Measurements from ENCODE around the gene DPEP3.
A peak's percentile ranks its signal among the peaks of the same experiment; 100 is the strongest.
"Not testable (repeated sequence)": the region's sequence is repeated elsewhere in the genome, so short reads cannot be mapped to it uniquely, and the experiment has no call there.

Gene DPEP3

DNA sequence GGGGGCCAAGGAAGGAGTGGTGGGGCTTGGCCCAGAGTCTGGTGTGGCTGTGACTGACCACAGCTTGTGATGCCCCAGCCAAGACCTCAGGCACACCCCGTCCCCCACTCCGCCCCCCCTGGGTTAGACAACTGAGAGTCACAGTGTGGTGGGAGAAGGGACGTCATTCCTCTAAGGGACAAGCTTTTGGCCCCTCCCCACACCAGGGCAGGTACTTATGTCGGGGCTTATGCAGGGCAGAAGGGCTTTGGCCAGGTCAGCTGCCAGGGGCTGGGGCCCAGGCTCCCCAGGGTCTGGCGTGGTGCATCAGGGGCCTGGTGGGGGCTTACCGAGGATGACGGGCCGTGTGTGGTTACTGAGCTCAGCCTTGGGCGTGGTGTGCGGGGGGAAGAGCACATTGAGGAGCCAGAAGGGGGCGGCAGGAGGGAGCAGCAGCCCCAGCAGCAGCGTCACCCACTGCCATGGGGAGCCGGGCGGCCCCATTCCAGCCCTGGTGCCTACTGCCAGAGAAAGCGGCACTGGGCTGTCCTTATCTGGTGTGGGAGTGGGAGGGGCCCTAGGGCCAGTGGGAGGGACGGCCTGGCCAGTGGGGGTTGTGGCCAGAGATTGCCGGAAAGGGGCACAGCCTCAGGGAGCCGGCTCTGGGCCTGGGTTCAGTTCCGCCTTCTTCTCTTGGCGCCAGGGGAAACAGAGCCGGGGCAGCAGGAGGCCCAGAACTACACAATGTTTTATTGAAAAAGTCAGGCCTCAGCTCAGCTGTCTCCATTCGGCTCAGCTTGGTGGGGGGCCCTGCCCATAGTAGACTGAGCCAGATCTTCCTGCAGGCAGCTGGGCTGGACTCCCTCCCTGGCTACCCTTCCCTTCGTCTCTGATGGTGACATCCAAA is 36.4 kb downstream of the DPEP3 start, which contains the start of gene LCAT:
LCAT (minus strand) TSS at position 502 of the 886 bp plus-strand sequence; CDS start at position 483, 19 bp downstream.
- DNase-seq, result no peak

DNA sequence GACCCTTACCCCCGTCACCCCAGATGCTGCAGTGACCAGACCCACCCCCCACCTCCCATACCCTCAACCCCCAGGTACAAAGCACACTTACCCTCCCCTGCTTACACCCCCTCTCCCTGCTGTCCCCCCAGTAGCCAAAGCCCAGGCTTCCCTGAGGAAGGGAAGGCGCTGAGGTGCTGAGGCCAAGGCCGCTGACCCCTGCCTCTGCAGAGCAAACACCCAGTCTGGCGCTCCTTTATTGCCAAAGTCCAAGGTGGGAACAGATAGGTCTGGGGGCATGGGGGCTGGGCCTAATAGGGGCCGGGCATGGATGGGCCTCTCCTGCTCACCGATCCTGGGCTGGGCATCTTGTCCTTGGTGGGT is 37.1 kb downstream of the DPEP3 start:
- no peak for DNase-seq

DNA sequence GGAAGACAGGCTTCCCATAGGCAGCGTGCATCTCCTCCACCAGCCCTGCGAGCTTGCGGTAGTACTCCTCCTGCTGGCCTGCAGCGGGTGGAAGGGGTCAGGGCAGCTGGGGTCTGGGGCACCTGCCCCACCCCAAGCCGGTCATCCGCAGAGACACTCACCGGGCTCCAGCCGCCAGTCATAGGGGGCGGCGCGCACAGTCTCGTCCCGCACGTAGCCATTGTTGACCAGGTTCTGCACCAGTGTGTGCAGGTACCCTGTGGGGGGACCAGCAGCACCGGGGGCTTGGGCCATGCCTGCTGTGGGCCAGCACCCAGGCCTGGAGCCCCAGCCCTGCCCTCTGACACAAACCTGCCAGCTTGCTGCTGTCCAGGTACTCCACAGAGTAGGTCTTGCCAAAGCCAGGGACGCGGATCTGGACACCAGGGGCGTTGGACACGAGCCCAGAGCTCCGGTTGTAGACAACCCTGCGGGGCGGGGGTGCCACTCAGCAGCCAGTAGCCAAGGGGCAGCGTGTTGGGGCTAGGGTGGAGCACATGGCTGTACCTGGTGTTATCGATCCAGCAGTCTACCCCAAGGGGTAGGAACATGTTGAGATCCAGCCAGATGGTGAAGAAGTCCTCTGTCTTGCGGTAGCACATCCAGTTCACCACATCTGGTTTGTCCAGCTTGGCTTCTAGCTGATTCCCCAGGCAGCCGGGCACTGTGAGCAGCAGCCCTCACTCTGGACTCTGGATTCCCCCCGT is 37.6 kb downstream of the DPEP3 start:
- no peak for DNase-seq

DNA sequence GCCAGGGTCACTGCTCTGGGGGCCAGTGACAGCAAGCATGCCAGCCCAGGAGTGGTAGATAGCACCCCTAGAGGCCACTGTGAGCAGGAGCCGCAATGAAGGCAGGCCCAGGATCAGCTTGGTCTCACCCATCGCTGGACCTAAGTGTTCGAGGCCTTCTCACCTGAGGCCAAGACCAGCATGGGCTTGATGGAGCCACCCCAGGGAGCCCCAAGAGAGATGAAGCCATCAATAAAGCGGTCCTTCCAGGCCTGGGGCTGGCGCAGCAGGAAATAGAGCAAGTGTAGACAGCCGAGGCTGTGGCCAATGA is 38.1 kb downstream of the DPEP3 start:
- peak; percentile 69 for DNase-seq

DNA sequence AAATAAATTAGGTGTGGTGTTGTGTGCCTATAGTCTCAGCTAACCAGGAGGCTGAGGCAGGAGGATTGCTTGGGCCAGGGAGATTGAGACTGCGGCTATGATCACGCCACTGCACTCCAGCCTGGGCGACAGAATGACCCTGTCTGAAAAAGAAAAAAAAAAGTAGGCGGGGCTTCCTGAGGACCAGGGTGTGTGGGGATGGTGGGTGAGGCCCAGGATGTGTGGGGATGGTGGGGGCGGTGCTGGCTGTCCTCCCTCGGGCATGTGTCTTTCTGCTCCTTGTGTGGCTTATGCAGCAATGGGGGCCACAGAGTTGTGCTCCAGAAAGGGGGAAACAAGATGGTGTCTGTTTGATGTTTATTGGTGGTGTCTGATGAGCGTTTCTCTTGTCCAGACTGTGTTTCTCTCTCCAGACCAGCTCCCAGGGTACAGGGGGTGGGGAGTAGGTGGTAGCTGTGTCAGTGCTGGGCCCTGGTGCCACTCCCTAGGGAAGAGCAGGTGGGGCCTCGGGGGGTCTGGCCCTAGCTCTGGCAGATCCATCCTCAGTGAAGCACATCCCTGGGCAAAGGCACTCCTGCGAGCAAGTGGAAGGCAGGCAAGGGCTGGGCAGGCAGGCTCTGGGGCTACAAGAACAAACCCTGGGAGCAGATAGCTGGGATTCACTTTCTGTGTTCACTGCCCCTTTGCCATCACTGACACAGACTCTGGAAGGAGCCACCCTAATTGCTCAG is 38.7 kb downstream of the DPEP3 start:
- DNase-seq, result peak; percentile 5

DNA sequence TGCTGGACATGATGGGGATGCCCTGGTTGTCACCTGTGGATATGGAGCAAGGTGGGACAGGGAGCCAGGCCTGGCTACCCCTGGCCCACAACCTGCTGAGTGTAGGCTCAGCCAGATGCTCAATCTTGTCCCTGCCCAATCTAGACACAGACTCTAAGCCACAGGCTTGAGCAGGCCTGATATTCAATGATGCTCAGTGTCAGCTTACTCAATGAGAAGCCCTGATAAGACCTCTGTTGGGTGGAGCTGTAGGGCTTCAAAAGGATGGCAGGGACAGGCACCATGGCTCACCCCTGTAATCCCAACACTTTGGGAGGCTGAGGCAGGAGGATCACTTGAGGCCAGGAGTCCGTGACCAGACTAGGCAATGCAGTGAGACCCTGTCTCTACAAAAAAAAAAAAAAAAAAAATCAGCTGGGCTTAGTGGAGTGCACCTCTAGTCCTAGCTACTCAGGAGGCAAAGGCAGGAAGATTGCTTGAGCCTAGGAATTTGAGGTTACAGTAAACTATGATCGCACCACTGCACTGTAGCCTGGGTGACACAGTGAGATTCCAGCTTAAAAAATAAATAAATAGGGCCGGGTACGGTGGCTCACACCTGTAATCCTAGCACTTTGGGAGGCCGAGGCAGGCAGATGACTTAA is 39.7 kb downstream of the DPEP3 start:
- DNase-seq, result no peak

DNA sequence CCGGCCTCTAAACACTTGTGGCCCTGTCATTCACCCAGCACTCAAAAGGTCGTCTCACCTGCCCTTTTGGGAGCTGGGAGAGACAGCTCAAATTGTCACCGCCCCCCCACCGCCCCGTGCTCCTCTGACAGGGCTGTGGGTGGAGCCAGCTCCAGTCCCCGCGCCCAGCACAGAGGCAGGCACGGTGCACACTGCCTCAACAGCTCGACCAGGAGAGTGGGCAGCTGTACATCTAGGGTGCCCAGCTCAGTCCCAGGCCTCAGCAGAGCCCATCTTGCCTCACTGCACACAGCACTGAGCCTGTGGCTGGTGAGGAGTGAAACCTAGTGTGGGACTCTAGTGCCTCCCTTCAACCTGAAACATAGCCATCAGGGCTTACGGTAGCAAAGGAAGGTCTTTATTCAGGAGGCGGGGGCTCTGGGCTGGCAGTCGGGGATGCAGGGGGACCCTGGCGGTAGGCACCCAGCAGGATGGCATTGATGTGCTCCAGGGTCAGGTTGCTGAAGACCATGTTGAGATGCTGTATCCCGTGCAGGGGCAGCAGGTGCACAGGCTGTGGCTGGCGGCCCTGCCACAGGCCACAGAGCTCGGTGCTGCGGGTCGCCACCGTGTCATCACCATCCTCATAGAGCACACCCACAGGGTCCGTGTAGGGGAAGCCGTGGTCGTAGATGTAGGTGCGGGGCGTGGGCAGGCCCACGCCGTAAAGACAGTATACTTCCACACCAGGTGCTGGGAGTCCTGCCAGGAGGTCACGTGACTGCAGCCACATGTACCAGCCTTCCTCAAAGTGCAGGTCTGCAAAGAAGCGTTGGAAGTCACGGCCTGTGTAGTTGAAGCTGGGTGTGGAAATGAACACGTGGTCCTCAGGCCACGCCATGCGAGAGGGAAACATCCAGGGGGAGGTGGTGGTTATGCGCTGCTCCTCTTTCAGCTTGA is 40.5 kb downstream of the DPEP3 start:
- DNase-seq, result no peak

DNA sequence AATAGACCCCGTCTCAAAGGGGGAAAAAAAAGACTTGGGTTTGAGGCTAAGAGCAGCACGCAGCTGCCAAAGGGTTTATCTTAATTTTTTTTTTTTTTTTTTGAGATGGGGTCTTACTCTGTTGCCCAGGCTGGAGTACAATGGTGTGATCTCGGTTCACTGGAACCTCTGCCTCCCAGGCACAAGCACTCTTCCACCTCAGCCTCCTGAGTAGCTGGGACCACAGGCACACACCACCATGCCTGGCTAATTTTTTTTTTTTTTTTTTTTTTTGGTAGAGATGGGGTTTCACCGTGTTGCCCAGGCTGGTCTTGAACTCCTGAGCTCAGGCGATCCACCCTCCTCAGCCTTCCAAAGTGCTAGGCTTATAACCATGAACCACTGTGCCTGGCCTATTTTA is 42.6 kb downstream of the DPEP3 start:
- not testable (repeated sequence) for DNase-seq

DNA sequence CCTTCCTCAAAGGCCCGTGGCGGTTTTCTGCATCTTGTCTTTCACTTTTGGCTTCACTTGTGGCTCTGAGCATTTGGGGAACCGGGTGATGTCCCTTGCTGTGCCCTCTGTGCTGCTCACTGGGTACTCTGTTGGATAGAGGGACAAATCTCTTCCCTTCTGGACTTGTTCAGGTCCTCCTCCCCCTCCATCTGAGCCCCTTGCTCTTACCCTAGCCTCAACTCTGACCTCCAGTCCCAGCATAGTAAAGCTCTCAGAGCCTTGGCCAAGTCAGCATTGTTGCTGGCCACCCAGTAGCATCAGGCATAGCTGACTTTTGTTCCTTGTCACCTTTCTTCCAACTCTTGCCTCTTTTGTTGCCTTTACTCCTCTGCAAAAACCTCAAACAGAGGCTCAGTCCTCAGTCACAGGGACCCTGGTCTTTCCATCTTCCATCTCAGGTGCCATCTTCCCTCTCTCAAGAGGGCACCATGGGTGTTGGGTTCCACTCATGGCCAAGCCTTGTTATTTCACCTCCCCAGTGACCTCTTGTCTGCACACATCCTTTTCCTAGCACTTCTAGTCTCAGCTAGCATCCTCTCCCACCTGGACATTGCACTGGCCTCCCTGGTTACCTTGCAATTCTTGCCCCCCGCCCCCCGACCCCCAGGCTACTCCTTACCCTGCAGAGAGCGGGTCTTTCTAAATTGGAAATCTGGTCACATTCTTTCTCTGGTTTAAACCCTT is 43.3 kb downstream of the DPEP3 start:
- no peak for DNase-seq

DNA sequence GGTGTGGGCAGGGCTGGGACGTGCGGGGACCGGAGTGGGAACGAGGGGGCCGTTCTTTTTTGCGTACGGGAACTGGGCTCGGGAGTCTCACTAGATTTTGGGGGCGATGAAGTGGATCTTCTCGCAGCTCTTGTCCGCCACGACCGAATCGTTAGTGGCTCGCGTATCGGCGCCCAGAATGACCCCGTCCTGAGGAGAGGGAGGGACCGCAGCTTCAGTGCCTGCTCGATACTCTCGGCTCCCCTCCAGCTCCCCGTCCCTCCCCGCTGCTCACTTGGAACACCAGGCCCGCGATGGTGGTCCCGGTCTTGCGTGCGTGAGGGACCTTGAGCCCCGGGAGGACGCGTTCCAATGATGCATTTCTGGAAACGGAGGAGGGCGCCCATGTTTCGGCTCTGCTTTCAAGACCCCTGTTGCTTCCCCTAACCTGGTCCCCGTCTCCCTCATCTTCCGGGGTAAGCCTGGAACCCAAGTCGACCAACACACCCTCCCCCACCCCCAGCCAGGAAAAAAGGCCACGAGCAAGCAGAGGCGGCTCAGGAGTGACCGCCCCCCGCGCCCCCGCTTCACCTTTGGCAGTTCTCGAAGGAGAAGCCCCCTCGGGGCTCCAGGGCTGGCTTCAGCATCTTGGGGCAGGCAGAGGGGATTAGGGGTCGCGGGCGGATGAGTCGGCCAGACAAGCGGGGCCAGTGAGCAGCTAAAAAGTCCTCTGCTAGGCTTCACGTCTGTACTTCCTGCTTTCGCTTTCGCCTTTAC is 44.0 kb downstream of the DPEP3 start, which contains the start of gene PSMB10:
PSMB10 (minus strand) TSS at position 727 of the 756 bp plus-strand sequence; CDS start at position 626, 101 bp downstream.
- DNase-seq, result peak; percentile 51

DNA sequence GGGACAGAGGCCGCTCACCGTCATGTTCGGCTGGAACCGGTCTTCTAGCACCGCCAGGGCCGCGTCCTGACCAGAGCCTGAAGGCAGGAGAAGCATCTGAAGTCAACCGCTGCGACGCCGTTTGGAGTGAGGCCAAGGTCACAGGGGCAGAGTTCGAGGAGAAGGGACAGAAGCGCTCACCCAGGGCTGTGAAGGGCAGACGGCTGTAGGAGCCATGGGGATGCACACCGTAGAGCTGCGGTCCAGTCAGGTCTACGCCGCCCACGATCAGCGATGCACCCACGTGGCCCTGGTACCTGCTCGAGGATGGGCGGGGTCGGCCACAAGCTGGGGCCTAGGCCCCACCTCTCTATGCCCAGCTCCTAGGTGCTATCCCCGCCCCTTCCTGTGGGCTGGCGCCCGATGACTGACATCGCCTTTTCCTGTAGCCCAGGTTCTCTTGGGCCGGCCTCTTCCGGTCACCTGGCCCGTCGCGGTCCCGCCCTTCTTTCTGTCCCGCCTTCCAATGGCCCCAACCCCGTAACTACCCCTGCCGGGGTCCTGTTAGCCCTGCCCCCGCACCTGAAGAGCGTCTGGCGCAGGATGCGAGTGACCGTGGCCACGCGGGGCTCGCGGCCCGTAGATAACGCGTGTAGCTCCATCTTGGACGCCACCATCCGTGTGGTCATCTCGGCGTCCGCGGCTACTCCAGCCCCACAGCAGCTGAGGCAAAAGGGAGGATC is 44.7 kb downstream of the DPEP3 start:
- peak; percentile 99 for DNase-seq

DNA sequence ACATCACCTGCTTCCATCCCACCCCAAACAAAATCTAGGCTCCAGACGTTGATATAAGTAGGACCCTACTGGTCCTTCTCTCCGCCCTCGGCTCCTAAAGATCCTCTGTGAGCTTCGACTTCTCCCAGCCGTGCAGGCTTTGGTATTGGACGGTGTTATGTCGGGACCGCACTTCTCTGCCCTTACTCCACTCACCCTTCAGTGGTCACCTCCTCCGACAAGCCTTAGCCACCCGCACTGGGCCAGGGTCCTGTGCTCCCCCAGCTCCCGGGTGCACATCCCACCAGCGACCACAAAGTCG is 45.2 kb downstream of the DPEP3 start:
- DNase-seq, result peak; percentile 54

DNA sequence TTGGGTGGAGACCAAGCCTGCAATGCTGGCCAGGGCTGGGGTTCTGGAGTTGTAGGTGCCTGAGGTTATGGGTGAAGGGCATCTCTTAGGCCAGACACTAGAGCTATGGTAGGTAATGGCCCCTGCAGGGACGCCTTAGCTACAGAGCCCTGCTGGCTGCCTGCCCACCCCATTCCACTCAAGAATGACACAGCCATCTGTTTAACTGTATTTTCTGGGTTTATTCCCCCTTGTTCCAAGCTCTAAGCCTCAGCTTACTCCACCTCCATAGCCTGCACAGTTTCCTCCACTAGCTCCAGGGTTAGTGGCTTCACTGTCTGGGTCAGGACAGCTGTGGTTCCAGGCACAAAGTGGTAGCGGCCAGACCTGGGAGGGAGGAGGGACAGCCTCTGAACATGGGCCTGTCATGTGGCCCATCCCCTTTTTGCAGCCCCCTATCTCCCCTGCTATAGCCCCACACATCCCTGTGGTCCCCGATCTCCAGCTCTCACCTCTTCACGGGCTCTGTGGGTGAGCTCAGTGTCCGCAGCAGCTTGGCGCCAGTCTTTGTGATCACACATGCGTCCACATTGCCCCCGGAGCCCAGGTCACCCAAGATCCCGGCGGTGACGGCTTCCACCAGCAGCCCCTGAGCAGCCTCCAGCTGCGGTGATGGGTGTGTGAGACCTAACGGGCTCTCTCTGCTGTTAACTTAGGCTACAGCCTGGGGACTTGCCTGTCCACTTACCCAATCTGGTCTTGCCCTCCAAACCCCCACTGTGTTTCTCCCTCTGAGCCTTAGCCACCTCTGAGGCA is 45.8 kb downstream of the DPEP3 start:
- DNase-seq, result peak; percentile 45

DNA sequence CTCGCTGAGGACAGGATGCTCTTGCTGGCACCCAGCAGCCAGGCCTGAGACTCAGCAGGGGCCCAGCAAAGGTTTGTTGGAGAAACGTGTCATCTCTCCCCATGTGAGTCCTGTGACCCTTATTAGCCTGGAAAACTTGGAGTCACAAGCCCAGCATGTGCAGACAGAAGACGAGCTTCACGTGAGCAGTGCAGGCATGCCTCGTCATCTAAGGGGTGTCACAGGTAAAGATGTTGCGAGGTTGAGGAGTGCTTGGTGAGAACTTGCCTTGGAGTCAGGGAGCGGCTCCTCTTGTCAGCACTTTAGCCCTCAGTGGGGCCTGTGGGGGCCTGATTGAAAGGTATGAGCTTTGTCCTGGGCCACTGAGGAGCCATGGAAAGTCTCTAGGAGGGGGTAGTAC is 46.5 kb downstream of the DPEP3 start:
- no peak for DNase-seq

DNA sequence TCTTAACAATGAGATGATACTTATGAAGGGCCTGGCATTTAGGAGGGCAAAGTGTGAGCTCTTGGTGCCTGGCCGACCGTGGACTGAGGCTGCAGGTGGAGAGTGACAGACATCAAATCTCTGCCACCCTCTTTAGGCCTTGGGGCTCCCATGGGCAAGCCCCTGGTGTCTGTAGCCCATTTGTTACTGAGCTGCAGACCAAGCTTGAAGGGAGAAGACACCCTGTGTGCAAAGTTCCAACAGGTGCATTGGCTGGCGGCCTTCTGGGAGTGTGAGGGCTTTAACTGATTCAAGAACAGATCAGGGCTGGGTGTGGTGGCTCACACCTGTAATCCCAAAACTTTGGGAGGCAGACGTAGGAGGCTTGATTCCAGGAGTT is 47.8 kb downstream of the DPEP3 start:
- DNase-seq, result no peak

DNA sequence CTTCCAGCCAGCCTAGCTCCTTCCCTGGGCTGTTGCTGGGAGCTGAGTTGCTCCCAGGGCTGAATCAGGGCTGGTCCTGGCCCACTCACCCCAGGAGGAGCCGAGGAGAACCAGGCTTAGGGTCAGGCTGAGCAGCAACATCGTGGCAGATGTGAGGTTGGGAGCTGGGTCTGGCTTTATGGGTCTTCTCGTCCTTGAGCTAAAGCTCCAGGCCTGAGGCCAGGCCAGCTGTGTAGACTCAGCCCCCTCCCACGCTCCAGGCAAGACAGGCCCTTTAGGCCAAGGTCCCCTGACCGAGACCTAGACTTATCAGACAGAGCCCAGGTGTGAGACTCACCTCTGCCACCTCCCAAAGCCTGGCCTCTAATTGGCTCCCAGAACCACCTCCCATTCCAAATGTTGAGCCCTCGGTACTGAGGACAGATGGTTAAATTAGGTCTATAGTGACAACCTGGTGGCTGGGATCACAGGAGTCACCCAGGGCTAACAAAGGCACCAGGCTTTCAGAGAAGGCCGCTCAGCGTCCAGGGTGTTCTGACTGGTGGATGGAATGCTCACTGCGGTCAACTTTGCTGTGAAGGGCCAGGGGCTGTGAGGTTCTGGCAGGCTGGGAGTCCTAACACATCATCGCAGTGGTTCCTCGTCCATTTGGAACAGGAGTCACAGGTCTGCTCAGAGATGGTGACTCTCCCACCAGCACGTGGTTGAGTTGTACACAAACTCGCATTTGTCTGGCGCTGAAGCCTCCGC is 48.4 kb downstream of the DPEP3 start, which contains the start of gene CTRL:
CTRL (minus strand) TSS at position 151 of the 750 bp plus-strand sequence; CDS start at position 141, 10 bp downstream.
- DNase-seq, result no peak

DNA sequence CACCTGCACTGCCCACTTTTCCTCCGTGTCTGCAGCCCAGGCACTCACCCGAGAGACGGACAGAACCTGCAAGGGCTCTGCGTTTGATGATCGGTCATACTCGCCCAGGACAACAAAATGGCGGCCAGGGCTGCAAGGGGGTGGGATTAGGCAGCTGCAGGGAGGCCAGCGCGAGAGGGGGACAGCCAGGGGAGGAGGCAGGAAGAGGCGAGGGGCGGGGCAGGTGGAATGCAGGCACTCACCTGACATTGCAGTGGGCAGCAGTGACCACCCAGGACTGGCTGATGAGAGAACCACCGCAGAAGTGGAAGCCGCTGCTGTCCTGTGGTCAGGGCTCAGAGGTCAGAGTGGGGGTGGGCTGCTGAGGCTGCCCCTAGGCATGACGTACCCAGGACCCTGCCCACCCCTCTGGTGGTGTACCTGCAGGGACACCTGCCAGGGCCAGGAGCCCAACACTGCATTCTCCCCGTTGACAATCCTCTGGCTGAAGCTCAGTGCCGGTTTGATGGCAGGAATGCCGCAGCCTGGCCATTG is 49.6 kb downstream of the DPEP3 start:
- DNase-seq, result no peak

DNA sequence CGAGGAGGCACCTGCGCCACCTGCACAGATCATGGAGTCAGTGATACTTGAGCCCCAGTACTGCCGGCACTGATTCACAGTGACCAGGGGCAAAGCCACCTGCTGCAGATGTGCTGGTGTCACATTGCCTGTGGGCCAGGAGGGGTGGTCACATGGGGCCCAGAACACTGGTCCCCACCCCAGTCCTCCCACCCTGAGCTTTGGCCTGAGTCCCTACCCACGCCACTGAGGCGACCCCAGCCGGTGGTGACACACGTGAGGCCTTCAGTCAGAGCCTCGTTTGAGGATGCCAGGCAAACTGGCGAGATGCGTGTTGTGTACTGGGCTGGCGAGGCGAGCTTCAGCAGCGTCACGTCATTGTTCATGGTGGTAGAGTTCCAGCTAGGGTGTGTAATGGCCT is 50.1 kb downstream of the DPEP3 start:
- DNase-seq, result no peak
